HG03565 (cell line): ENCODE measurements around the gene SPDYE17.
"Not testable (repeated sequence)": the region's sequence is repeated elsewhere in the genome, so short reads cannot be mapped to it uniquely, and the experiment has no call there.

Source experiments
- ATAC-seq: cut with Tn5 transposase; IDR thresholded peaks from one replicate; pipeline ENCODE4 v1.9.1; 2021; ENCODE audit warnings: mild to moderate bottlenecking, moderate library complexity; ENCODE audit not compliant: unreplicated experiment

SPDYE17 gene

DNA sequence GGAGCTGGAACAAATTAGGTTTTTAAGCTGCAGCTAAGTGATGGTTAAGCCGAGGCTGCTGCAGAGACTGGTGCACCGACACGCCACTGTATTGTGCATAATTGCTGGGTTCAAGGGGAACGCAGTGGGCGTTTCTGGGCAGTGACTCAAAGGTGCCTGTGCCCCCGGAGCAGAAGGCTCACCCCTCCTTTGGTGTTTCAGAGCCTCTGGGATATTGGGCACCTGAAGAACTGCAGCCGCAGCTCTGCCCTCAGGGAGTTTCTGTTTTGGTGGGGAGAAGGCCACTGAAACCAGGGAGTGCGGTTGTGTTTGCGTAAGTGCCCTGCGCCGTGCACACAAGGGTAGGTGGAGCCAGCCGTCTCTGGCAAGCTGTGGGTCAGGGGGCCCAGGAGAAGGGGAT, 57.8 kb downstream of the SPDYE17 start:
- ATAC-seq: not testable (repeated sequence)

DNA sequence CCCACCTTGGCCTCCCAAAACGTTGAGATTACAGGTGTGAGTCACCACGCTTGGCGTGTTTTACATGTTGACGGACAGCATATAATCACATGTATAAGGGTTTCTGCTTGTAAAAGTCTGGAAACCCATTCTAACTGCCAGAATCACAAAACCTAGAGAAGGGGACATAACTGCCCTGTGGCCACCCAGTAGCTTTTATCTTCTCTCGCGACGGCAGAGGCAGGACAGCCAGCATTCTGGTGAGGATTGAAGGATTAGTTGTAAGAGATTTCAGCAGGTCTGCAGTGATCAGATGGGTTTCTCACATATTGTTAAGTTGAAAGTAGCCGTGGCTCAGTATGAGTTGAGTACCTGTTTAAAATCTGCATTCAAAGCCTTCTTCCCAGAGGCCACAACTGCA, 59.8 kb downstream of the SPDYE17 start:
- not testable (repeated sequence) for ATAC-seq
